GM18858 (cell line): Measurements from ENCODE around the gene COL5A2.

ENCODE experiments used
- ATAC-seq: cut with Tn5 transposase; IDR thresholded peaks from one replicate; pipeline ENCODE4 v1.9.1; 2021; ENCODE audit not compliant: unreplicated experiment

The COL5A2 gene

DNA sequence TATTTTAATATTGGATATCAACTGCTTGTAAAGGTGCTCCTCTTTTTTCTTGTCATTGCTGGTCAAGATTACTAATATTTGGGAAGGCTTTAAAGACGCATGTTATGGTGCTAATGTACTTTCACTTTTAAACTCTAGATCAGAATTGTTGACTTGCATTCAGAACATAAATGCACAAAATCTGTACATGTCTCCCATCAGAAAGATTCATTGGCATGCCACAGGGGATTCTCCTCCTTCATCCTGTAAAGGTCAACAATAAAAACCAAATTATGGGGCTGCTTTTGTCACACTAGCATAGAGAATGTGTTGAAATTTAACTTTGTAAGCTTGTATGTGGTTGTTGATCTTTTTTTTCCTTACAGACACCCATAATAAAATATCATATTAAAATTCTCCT lies 167.2 kb downstream of the COL5A2 start:
- ATAC-seq, result no peak

DNA sequence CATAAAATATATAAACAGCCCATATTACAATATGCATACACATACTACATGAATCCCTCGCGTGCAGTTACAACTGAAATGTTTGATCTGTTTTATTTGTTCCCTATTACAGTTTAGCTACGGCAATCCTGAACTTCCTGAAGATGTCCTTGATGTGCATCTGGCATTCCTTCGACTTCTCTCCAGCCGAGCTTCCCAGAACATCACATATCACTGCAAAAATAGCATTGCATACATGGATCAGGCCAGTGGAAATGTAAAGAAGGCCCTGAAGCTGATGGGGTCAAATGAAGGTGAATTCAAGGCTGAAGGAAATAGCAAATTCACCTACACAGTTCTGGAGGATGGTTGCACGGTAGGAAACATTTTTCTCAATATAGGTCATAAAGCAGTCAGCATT lies 169.0 kb downstream of the COL5A2 start:
- ATAC-seq, result no peak

DNA sequence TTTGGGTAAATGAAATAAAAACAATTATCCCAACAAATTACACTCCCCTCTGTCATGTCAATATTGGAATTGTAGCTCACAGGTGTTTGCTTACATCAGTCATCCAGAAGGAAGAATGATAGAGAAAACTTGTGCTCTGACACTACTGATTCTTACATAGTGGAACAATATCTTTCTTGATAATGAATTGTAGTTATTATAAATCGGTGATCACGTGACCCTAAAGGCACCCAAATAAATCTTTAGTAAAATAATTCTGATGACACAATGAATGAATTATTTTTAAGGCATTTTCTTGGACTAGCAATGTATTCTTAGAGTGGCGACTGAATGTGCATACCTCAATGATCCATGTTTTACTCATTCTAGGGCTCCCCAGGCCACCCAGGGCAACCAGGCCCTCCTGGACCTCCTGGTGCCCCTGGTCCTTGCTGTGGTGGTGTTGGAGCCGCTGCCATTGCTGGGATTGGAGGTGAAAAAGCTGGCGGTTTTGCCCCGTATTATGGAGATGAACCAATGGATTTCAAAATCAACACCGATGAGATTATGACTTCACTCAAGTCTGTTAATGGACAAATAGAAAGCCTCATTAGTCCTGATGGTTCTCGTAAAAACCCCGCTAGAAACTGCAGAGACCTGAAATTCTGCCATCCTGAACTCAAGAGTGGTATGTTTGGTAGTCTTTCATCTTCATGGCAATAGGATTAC lies 170.9 kb downstream of the COL5A2 start:
- no peak for ATAC-seq

DNA sequence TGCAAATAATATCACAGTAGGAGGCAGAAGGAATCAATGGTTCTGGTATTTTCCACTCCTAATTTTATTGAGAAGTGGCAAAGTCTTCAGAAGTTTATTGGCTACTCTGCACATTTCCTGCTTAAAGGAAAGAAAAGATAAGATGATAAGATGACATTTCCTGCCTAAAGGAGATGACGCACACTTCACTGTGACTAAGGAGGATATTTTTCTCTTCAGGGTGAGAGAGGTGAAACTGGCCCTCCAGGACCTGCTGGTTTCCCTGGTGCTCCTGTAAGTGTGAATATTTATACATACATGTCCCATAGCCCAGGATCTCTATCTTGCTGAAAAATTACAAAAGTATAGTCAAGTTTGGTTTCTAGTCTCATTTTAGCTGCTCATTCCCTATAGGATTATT lies 177.5 kb downstream of the COL5A2 start:
- ATAC-seq, result no peak

DNA sequence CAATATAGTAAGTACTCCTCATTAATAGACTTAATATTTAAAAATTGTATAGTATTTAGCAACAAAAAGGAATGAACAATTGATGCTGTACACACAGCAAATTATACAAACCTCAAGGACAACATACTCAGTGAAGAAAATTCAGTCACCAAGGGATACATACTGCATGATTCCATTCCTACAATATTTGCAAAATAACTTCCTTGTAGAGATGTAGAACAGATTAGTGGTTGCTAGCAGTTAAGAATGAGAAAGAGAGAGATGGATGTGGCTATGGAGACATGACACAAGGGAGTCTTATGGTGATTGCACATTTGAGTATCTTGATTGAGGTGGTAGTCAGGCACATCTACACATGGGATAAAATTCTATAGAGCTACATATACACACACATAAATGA lies 179.3 kb downstream of the COL5A2 start:
- ATAC-seq, result no peak

DNA sequence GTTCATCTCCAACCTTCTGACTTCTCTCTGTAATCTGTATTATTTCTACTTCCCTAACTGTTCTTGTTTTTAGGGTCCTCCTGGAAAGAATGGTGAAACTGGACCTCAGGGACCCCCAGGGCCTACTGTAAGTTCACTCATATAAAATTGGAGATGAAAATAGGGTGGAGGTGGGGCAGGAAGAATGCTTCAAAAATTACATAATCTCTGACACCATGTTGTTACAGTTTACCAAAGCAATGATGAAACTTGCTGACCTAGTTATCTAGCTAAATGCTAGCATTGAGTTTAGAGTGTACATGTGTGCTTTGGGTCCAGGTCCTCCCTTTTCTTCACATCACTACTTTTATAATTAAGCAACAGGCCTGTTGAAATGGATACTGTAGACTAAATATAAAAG lies 182.3 kb downstream of the COL5A2 start:
- no peak for ATAC-seq

DNA sequence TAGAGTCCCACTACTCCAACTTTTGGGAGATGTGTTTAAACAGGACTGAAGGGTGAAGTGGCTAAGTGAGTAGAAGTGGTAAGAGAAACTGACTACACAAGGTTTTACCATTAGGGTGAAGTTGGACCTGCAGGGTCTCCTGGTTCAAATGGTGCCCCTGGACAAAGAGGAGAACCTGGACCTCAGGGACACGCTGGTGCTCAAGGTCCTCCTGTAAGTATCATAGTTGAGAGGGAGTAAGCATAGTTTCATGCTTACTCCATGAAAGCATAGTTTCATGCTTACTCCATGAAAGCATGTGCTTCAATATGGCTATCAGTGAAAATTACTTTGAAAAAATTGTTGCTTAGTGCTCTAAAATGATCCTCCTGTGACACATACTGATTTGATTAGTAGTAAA lies 186.3 kb downstream of the COL5A2 start:
- ATAC-seq, result no peak

DNA sequence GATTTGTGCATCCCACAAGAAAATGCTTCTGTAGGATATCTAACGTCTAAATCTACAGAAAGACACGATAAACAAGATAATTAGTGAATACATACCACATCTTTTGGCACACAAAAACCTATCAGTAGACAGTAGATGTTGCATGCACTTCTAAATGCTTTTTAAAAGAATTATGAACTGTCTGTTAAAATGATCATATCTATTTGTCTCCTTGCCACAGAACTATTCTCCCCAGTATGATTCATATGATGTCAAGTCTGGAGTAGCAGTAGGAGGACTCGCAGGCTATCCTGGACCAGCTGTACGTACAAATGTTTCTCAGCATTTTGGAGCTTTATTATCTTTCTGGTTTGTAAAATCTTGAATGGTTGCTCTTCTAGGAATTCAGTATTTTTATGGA lies 192.7 kb downstream of the COL5A2 start:
- no peak for ATAC-seq

DNA sequence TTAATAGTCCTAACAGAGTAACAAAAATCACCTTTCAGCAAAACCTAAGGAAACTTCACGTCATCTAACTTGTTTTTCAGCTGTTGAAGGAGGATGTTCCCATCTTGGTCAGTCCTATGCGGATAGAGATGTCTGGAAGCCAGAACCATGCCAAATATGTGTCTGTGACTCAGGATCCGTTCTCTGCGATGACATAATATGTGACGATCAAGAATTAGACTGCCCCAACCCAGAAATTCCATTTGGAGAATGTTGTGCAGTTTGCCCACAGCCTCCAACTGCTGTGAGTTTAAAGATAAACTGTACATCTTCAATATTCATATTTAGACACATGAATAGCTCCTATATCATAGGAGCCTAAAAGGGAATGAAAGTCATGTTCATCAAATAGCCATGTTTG lies 194.9 kb downstream of the COL5A2 start:
- no peak for ATAC-seq

DNA sequence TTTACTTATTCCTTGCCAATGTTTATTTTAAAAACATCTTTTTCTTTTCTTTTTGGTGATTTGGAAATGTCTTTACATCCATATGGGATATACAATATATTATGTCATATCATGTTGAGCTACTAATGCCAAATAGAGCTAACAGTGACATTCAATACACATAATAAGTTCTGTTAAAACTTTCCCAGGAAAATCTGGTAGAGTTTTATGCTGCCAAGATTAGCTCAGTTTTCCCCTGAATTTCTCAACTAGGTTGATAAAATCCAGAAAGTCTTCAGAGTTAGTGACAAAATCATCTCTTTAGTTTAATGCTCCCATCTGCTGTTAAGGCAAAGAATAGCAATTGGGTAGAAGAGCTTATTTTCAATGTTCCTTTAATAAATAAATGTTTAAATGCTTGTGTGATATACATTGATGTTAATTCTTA lies 195.5 kb downstream of the COL5A2 start:
- no peak for ATAC-seq

DNA sequence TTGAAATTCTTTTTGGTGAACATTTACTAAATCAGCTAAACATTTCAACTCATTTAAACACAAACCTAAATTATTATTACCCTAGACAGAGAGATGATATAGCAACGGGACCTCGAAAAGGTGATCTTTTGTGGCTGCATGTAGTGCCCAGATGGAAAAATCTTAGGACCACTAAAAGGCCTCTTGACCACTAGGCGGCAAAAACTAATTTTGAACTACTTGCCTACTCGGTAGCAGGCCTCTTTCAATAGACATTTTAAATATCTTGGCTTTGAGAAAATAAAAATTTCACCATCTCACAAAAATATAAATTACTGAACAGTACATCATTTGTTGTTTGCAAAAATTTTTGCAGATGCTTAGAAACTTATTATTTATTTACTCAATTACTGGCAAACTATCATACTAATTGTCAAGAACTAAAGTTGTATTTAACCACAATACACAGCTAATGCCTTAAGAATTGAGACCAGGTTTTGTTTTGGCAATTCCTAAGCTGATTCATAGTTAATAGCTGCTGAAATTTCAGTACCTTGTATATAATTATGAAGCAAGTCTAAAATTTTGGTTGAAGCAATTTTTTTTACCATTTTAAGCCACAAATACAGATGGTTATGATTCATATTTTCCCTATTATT lies 196.0 kb downstream of the COL5A2 start:
- no peak for ATAC-seq
